ENCODE data around the gene OR13H1.

GRCh38 chrX:131521824-131522223, 22.1 kb upstream of the OR13H1 start:
- TF ChIP-seq POLR2A (IDR thresholded peaks at IDR 0.05) (no peak), POLR2AphosphoS5 (IDR thresholded peaks at IDR 0.05; ENCODE audit: insufficient read depth in 1 of 2, low read depth in 1 of 2) (no peak)
- TF ChIP-seq, protein P1, sequence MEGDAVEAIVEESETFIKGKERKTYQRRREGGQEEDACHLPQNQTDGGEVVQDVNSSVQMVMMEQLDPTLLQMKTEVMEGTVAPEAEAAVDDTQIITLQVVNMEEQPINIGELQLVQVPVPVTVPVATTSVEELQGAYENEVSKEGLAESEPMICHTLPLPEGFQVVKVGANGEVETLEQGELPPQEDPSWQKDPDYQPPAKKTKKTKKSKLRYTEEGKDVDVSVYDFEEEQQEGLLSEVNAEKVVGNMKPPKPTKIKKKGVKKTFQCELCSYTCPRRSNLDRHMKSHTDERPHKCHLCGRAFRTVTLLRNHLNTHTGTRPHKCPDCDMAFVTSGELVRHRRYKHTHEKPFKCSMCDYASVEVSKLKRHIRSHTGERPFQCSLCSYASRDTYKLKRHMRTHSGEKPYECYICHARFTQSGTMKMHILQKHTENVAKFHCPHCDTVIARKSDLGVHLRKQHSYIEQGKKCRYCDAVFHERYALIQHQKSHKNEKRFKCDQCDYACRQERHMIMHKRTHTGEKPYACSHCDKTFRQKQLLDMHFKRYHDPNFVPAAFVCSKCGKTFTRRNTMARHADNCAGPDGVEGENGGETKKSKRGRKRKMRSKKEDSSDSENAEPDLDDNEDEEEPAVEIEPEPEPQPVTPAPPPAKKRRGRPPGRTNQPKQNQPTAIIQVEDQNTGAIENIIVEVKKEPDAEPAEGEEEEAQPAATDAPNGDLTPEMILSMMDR (IDR thresholded peaks at IDR 0.05) = no peak
